ENCODE results near the gene TCF12.

GRCh38 chr15:56965231-56966013 lies 47.0 kb downstream of the TCF12 start:
- TF ChIP-seq, protein P1, sequence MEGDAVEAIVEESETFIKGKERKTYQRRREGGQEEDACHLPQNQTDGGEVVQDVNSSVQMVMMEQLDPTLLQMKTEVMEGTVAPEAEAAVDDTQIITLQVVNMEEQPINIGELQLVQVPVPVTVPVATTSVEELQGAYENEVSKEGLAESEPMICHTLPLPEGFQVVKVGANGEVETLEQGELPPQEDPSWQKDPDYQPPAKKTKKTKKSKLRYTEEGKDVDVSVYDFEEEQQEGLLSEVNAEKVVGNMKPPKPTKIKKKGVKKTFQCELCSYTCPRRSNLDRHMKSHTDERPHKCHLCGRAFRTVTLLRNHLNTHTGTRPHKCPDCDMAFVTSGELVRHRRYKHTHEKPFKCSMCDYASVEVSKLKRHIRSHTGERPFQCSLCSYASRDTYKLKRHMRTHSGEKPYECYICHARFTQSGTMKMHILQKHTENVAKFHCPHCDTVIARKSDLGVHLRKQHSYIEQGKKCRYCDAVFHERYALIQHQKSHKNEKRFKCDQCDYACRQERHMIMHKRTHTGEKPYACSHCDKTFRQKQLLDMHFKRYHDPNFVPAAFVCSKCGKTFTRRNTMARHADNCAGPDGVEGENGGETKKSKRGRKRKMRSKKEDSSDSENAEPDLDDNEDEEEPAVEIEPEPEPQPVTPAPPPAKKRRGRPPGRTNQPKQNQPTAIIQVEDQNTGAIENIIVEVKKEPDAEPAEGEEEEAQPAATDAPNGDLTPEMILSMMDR (IDR thresholded peaks at IDR 0.05): no peak
- no peak for TF ChIP-seq POLR2A (IDR thresholded peaks at IDR 0.05)
